Activated B cell treated with CpG ODN at 0.5 μM for 24 hours (primary cell): ENCODE results near the gene PAN2. TPM values are rescaled to one million over a fixed set of nuclear protein-coding genes. Genes with fewer than 3 reads are reported as not detected.
A peak's percentile ranks its signal among the peaks of the same experiment; 100 is the strongest.

Experiments
- ATAC-seq: fragments of 200-7000 bp; cut with Tn5 transposase; one replicate; pipeline ENCODE4 v1.10.0; 2021; ENCODE audit warnings: low read depth, mild to moderate bottlenecking, moderate library complexity
- CTCF ChIA-PET: fragments of 350-600 bp; sonication (Branson Sonifier 250); formaldehyde crosslinking; loops from one replicate; lab custom pipeline; 2021; ENCODE audit warnings: antibody characterized with exemption; lab: Charles Lee
- POLR2A ChIA-PET: fragments of 350-600 bp; sonication (Branson Sonifier 250); formaldehyde crosslinking; loops from one replicate; lab custom pipeline; 2021; ENCODE audit warnings: antibody characterized with exemption; lab: Charles Lee
- DNase-seq: peaks from one replicate; pipeline ENCODE4 v3.0.0; 2022
- H3K27ac Mint-ChIP-seq: one replicate; pipeline ENCODE4 v1.8.0; 2020; ENCODE audit warnings: mixed read lengths
- H3K27me3 Mint-ChIP-seq: one replicate; pipeline ENCODE4 v1.8.0; 2021; ENCODE audit warnings: mixed read lengths
- H3K36me3 Mint-ChIP-seq: one replicate; pipeline ENCODE4 v1.8.0; 2021; ENCODE audit warnings: low read depth, mixed read lengths
- H3K4me1 Mint-ChIP-seq: one replicate; pipeline ENCODE4 v1.8.0; 2021; ENCODE audit warnings: mixed read lengths
- H3K4me3 Mint-ChIP-seq: one replicate; pipeline ENCODE4 v1.8.0; 2020; ENCODE audit warnings: mild to moderate bottlenecking, mixed read lengths
- H3K9me3 Mint-ChIP-seq: one replicate; pipeline ENCODE4 v1.8.0; 2020; ENCODE audit warnings: mixed read lengths
- intact Hi-C: fragments of 100-400 bp; cut with micrococcal nuclease; formaldehyde crosslinking; loops from one replicate; pipeline ENCODE4 v1.15.1; 2024
- total RNA-seq: library from RNA; stranded (reverse); gene quantifications from 2 replicates; pipeline ENCODE4 v1.2.3, GENCODE V29; 2022
- TF ChIP-seq, protein P1 (sequence below): fragments of 200-600 bp; IDR thresholded peaks from one replicate; pipeline ENCODE4 v1.8.0; 2022; ENCODE audit warnings: antibody characterized with exemption, mild to moderate bottlenecking

PAN2 gene
- total RNA-seq, 1 donor from 2014 or later: 98.9 TPM

DNA sequence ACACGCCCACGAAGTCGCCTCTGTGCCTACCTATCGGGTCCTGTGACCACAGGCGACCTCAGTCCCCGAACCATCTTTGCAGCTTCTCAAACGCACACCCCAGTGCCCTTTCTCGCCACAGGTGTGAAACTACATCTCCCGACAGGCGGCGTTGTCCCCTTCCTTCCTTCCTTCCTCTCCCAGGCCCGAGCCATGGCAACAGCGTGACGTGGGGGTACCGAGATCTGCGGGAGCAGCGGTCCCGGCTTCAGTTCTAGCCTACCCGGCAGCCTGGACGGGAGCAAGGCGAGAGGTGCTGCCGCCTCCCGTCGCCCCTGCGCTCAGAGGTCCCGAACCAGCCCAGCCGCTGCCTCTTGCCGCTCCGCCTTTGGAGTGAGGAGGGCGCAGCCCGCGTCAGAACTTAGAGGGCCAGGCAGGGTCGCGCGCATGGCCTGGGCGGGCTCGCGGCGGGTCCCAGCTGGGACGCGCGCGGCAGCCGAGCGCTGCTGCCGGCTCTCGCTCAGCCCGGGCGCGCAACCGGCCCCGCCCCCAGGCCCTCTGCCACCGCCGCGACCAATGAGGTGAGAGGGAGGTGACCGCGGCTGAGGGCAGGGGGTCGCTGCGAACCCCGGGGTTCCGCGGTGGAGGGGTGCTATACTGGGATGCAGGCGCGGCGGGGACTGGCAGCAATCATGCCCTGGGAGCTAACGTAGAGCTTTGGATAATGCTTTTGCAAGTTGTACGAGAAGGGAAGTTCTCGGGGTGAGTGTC is 66.9 kb downstream of the PAN2 start, which contains the start of gene COQ10A:
Gene COQ10A, plus strand, starts transcription at position 250 of the 750 bp plus-strand sequence. Its CDS starts 177 bp downstream, at position 427.
- Mint-ChIP-seq H3K27ac (peak within 1 kb of the TSS; percentile 93), H3K4me3 (peak within 1 kb of the TSS; percentile 93), H3K36me3 (peaks cover 34% of the 10 kb centered on the region), H3K4me1 (peaks cover 18% of the 10 kb centered on the region), H3K9me3 (no peaks in the 10 kb centered on the region), H3K27me3 (no peaks in the 10 kb centered on the region)
- TF ChIP-seq, protein P1, sequence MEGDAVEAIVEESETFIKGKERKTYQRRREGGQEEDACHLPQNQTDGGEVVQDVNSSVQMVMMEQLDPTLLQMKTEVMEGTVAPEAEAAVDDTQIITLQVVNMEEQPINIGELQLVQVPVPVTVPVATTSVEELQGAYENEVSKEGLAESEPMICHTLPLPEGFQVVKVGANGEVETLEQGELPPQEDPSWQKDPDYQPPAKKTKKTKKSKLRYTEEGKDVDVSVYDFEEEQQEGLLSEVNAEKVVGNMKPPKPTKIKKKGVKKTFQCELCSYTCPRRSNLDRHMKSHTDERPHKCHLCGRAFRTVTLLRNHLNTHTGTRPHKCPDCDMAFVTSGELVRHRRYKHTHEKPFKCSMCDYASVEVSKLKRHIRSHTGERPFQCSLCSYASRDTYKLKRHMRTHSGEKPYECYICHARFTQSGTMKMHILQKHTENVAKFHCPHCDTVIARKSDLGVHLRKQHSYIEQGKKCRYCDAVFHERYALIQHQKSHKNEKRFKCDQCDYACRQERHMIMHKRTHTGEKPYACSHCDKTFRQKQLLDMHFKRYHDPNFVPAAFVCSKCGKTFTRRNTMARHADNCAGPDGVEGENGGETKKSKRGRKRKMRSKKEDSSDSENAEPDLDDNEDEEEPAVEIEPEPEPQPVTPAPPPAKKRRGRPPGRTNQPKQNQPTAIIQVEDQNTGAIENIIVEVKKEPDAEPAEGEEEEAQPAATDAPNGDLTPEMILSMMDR: no peak
- ChIA-PET POLR2A (interaction anchor here (0.5 to 2.3 kb wide), 28 partner anchors 9 to 528 kb away, joined by 3 to 25 read pairs (median 4); partner anchors contain the start of genes ANKRD52, CNPY2, CS and ESYT1), CTCF (interaction anchor here (0.6 to 3.2 kb wide), 8 partner anchors 9 to 293 kb away, joined by 3 to 10 read pairs (median 4); partner anchors contain the start of genes ANKRD52, RAB5B and SMARCC2)
- peak; percentile 90 for ATAC-seq
- intact Hi-C loops: loop anchor here (1.0 to 2.0 kb wide), 10 partner anchors 9 to 338 kb away; partner anchors contain the start of genes ANKRD52, CS, IL23A and RNF41
- DNase-seq: peak; percentile 90

Other genes starting within 250 kb of the PAN2 start
- gene PA2G4, start 229.4 kb downstream of the PAN2 start, total RNA-seq: 137 and 155 TPM in 2 replicates
- 5,829 and 6,631 TPM in 2 replicates for gene RPL41, start 217.4 kb downstream of the PAN2 start, total RNA-seq
- 15.4 and 17.1 TPM in 2 replicates for gene ZC3H10, start 215.7 kb downstream of the PAN2 start, total RNA-seq
- gene ESYT1, start 205.7 kb downstream of the PAN2 start, total RNA-seq: 120 and 137 TPM in 2 replicates
- gene MYL6B, start 181.4 kb downstream of the PAN2 start, total RNA-seq: 25.2 and 36.2 TPM in 2 replicates
- gene MYL6, start 175.6 kb downstream of the PAN2 start, total RNA-seq: 921 and 1,059 TPM in 2 replicates
- gene SMARCC2, start 144.5 kb downstream of the PAN2 start, total RNA-seq: 109 and 136 TPM in 2 replicates
- gene RNF41, start 112.1 kb downstream of the PAN2 start, total RNA-seq: 75.8 and 86.0 TPM in 2 replicates
- 27.7 and 31.4 TPM in 2 replicates for gene NABP2, start 109.7 kb downstream of the PAN2 start, total RNA-seq
- 0.37 and 1.00 TPM in 2 replicates for gene SLC39A5, start 103.9 kb downstream of the PAN2 start, total RNA-seq
- 44.1 and 44.8 TPM in 2 replicates for gene ANKRD52, start 75.6 kb downstream of the PAN2 start, total RNA-seq
- gene COQ10A, start 67.1 kb downstream of the PAN2 start, total RNA-seq: 30.2 and 35.6 TPM in 2 replicates
- gene CS, start 33.7 kb downstream of the PAN2 start, total RNA-seq: 229 and 233 TPM in 2 replicates
- 72.1 and 98.8 TPM in 2 replicates for gene CNPY2, start 18.0 kb downstream of the PAN2 start, total RNA-seq
- gene IL23A, start 4.9 kb upstream of the PAN2 start, total RNA-seq: 5.6 and 7.2 TPM in 2 replicates
- 159 and 177 TPM in 2 replicates for gene STAT2, start 26.1 kb upstream of the PAN2 start, total RNA-seq
- not detected in 2 replicates for gene APOF, start 28.9 kb upstream of the PAN2 start, total RNA-seq
- 31.8 and 35.0 TPM in 2 replicates for gene TIMELESS, start 115.4 kb upstream of the PAN2 start, total RNA-seq
- not detected in 2 replicates for gene MIP, start 120.7 kb upstream of the PAN2 start, total RNA-seq
- 5.8 and 7.5 TPM in 2 replicates for gene SPRYD4, start 134.6 kb upstream of the PAN2 start, total RNA-seq
- gene GLS2, start 154.2 kb upstream of the PAN2 start, total RNA-seq: 2.6 and 3.5 TPM in 2 replicates
- gene RBMS2, start 187.8 kb upstream of the PAN2 start, total RNA-seq: 2.7 and 3.4 TPM in 2 replicates